Activated CD8-positive, alpha-beta memory T cell treated with anti-CD3 and anti-CD28 coated beads, Interleukin-2, amount 50 U/mL, for 48 hours (primary cell): ENCODE data around the gene STK24.

ENCODE experiments used
- DNase-seq: peaks from one replicate; pipeline ENCODE4 v3.0.0-alpha.2; 2020

Gene STK24

DNA sequence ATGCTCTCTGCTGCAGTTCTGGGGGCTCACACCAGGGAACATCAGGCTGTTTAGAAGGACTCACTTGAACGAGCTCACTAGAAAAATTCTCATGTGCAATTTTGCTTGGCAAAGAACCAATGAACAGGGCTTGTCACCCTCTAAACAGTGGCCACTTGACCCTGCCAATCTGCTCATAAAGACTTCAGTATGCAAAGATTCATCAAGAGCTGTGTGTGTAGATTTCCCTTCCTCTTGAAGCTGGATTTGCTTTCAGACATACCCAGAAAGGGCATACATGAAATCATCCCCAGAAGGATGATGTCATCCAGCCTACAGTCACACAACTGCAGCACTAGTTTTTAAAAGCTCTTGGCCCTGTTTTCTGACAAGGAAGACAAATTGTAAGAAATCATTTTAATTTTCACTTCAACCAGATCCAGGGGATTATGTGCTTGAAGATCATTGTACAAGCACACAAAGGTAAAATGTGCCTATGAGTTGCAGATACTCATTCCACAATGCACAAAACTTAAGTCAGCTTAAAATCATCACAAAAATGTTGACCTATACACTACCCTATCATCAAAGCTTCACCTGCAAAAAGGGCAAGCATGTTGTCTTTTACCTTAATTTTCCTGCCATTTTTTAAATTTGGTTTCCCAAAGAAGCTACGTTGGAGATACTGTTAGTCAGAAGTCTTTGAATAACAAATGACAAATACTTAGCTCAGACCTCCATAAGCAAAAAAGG lies 5.2 kb upstream of the STK24 start:
- peak; percentile 45 for DNase-seq

DNA sequence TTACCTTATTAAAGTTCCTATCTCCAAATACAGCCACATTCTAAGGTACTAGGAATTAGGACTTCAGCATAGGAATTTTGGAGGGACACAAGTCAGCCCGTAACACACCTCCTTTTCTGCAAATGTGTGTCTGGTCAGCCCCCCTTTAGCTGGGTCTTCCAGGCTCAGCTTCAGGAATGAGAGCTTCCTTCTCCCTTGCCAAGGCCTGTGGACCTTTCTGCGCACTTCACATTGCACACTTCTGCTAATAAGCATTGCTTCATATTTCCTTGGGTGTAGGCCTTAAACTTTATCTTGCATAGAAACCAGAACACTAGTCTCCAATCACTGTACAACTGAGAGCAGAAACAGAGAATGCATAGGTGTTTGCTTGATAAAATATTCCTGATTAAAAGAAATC lies 4.5 kb upstream of the STK24 start:
- DNase-seq: peak; percentile 25

DNA sequence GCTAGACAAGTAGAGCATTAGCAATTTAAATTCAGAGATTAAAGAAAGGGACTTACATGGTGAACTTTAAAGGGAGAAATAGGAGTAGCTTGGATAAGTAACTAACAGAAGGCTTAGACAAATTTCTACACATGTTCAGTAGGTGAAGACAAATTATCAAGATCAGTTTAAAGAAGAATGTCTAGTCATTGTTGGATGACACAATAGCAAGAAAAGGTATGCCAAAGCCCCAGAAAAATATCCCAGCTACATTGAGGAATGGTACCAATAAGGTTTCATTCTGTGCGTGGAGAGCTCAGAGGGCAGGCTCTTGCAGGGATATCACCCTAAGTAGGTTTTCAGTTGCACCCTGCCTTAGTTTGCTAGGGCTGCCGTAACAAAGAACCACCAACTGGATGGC lies 3.5 kb upstream of the STK24 start:
- DNase-seq: no peak

GRCh38 chr13:98577836-98578285 lies 954 bp upstream of the STK24 start:
- peak; percentile 52 for DNase-seq

GRCh38 chr13:98576200-98576945 lies 534 bp downstream of the STK24 start:
- peak; percentile 78 for DNase-seq

GRCh38 chr13:98575904-98576199 lies 1.1 kb downstream of the STK24 start:
- DNase-seq: no peak

- peak; percentile 46 for DNase-seq
These were observed 1.7 kb downstream of the STK24 start for GRCh38 chr13:98575009-98575903.

GRCh38 chr13:98571955-98572662 lies 4.8 kb downstream of the STK24 start:
- peak; percentile 61 for DNase-seq

DNA sequence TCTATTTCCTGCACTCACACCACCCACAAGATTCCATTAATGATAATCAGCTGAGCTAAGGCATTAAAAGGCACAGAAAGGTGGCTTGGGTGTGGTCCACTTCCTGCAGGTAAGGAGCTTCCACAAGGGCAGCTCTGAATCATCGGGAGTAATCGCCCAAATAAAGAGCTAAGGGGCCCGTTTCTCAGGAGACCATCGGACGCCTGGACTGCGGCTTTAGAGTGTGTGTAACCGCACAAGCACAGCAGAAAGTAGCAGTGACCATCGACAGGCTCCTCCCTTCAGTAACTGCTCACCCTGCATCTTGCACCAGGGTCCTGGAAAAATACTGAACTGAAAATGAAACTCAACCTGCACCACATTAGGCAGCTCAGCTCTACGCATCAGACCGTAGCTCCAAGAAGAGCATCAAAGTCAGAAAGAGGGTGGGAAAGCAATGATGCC lies 6.0 kb downstream of the STK24 start:
- peak; percentile 54 for DNase-seq

- DNase-seq: peak; percentile 30
These were observed 7.2 kb downstream of the STK24 start for GRCh38 chr13:98569494-98570367.

DNA sequence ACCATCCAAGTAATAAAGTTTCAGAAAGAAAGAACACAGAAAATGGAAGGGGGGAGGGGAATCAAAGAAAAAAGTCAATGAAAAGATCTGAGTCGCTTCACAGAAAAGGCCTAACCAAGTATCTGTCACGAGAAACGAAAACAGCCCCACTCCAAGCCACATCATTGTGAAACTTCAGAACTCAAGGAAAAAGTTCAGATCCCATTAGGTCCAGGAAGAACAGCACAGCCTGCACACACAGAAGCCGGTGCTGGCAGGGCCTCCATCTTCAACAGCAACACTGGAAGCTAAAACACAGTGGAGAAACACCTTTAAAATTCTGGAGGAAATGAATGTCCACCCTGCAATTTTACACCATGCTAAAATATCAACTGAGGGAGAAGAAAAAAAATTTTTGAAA lies 8.0 kb downstream of the STK24 start:
- DNase-seq: peak; percentile 49

GRCh38 chr13:98567140-98567539 lies 9.8 kb downstream of the STK24 start:
- peak; percentile 55 for DNase-seq

DNA sequence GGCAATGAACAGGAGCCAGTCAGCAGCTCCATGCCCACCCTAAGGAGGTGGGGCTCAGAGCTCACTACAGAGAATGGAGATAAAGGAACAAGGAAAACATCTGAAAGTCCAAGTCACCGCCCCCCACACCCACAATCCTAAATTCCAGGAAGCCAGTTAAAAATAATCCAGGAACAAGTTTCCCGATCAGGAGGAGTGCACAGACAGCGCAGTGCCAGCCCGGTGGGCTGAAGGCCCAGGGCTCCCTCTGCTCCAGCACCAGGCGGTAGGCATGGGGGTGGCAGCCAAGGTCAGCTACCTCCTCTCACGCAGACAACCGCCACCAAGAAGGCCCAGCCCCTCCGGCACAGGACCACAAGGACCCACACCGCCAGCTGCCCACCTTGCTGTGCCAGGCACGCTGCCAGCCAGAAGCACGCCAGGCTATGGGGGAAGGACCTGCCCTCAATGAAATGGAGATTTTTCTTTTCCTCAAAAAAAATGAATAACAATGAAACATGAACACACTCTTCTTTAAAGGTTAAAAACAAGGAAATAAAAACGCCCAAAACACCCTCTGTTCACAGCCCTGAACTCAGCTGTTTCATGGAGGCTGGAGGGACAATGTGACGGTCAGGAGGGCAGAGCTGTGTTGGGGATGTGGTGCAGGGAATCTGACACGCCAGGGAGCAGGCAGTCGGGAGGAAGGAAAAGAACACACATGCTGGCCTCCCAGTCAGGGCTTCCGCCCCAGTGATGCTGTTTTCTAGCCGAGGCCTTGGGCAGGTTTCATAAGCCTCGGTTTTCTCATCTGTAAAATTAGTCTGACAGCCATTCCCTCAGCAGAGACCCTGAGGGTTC lies 11.0 kb downstream of the STK24 start:
- peak; percentile 49 for DNase-seq

- DNase-seq: no peak
These were observed 12.7 kb downstream of the STK24 start for GRCh38 chr13:98564204-98564603.

DNA sequence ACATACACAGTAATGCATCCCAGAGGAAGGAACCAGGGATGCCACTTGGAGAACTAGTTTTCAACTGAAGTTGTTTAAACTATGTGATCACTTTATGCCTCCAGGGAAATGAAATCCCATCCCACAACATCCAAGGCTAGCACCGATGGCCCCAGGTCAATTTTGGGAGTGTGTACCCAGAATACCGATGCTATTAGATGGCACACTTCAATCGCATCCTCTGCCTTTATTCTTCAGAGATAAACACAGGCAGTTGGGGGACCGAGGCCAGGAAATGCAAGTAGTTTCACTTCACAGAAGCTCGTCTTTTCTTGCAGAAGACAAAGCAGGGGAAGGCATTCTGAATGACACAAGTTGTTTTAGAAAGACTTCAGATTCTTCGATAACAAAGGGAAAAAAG lies 13.8 kb downstream of the STK24 start:
- DNase-seq: no peak

DNA sequence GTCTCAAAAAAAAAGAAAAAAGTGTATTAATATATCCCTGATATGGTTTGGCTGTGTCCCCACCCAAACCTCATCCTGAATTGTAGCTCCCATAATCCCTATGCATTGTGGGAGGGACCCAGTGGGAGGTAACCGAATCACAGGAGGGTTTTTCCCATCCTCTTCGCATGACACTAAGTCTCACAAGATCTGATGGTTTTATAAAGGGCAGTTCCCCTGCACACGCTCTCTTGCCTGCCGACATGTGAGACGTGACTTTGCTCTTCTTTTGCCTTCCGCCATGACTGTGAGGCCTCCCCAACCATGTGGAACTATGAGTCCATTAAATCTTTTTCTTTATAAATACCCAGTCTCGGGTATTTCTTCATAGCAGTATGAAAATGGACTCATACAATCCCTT lies 17.7 kb downstream of the STK24 start:
- no peak for DNase-seq

DNA sequence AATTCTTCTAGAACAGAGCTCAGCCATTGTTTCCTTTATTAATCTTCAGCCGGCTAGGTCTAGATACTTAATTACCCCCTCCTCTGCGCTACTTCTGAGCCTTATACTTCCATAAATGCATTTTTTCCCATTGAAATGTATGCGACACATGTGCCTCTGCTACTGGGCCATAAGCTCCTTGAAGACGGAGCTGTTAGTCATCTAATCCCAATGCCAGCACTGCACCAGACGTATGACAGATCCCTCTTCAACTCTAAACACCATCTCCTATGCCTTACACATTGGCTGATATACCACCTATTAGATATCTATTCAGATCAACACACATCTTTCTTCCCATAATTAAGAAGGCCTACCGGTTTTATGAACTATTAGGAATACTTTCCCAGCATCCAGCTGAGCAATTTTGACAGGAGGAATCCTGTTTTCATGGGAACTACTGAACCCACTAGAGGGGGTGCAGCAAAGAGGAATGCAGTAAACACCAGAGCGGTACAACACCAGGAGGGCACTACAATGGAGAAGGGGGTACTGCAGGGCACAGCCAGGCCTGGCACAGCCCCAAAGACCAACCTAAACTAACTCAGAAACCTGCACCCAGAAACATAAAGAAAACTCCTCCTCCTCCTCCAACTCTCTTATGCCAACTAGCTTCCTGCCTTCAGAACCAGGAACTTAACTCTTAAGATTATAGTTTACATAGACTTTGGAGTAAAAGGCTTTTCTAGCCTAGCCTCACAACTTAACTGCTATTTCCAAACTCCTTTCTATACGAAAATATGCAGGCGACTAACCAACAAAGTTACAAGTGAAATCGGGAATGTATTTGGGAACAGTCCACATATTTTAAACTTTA lies 18.7 kb downstream of the STK24 start:
- no peak for DNase-seq

DNA sequence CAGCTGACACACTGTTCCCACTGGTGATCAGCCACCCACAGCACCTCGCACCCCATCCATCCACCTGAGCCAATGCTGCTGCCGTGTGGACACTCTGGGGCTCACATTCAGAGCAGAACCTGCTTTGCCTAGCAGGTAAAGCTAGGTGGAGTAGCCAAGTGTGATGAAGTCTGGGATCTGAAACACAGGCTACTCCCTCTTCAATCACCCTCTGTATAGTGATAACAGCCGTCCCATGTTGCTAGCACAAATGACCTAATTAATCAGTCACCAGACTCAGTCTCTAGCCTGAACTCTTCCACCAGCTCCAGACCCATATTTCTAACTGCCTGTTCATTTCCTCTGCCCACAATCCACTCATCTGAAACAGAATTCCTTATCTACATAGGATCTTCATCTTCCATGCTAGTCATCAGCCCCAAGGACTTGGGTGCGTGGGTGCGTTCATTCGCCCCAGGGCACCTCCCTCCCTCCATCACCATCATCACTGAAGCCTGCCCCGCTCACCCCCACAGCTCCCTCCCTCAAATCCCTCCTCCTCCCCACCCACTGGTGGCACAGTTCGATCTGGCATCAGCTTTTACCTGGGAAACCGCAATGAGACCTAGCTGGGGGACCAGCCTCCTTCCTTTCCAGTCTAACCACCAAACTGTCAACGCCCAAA lies 19.8 kb downstream of the STK24 start:
- DNase-seq: no peak

DNA sequence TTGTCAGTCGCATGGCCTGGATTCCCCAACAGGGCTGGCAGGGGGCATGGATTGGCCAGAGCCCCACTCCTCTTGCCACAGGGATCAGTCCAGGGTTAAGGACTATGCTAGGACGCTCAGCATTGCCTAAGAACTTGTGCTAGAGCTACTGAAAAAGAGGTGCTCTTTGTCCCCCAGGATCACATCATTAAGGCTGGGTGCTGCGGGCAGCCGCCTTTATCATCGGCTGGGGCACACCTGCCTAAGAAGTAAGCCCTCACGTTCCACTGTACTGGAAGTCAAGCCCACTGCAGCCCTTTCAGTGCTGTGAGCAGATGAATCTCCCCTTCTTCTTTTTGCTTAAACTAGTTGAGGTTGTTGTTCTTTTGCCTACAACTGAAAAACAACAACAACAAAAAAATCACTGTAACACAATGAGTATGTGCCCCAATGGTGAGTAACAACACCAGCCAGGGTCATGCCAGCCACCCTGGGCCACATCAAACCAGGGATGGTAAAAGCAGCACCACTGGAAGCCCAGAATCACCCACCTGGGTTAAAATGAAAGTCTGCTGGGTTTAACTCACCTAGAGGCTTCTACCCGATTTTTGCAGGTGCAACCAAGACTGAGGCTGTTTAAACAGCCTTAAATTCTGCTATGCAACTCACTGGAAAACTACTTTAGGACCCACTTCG lies 20.6 kb downstream of the STK24 start:
- DNase-seq: no peak
